Gastrocnemius medialis (tissue), 4 donors: ENCODE data around the gene TSPAN5. TPM values are rescaled to one million over a fixed set of nuclear protein-coding genes. Genes with fewer than 3 reads are reported as not detected.

Experiments
- ATAC-seq, 2 donors: fragments of 150-250 bp; one replicate each; pipeline ENCODE4 v1.9.1; 2016
- DNase-seq, 2 donors: peaks; one replicate each; pipeline ENCODE4 v3.0.0-alpha.2; 2019
- H3K27ac ChIP-seq, 4 donors: fragments of 200-600 bp; sonication (generic); 1 replicate in 1 of 4; 2 replicates in 3 of 4; pipeline ENCODE4 v1.5.1; 2016 to 2018; ENCODE audit warnings: mild to moderate bottlenecking in 2 of 4, moderate library complexity in 1 of 4
- H3K27me3 ChIP-seq, 3 donors: fragments of 200-600 bp; sonication (generic) in 2 of 3; 1 replicate in 1 of 3; 2 replicates in 2 of 3; pipeline versions ENCODE4 v1.5.1 to v1.6.0; 2016 to 2019; ENCODE audit warnings: mild to moderate bottlenecking in 1 of 3, moderate library complexity in 1 of 3
- H3K36me3 ChIP-seq, 2 donors: fragments of 200-600 bp; sonication (generic) in 1 of 2; one replicate each; pipeline ENCODE4 v1.5.1; 2017 to 2018
- H3K4me1 ChIP-seq, 2 donors: fragments of 200-600 bp; sonication (generic) in 1 of 2; one replicate each; pipeline ENCODE4 v1.5.1; 2016 to 2017; ENCODE audit warnings: mild to moderate bottlenecking in 2 of 2
- H3K4me3 ChIP-seq, 4 donors: fragments of 200-600 bp; sonication (generic) in 3 of 4; 1 replicate in 1 of 4; 2 replicates in 3 of 4; pipeline ENCODE4 v1.5.1; 2016 to 2019; ENCODE audit warnings: mild to moderate bottlenecking in 2 of 4
- H3K9me3 ChIP-seq, 3 donors: fragments of 200-600 bp; sonication (generic) in 2 of 3; 1 replicate in 1 of 3; 2 replicates in 2 of 3; pipeline ENCODE4 v1.5.1; 2016 to 2019
- CTCF ChIP-seq, 5 experiments: fragments of 450-650 bp in 3 of 5; fragments of 200-600 bp in 2 of 5; sonication (generic) in 2 of 5; IDR thresholded peaks in 4 of 5; conservative IDR thresholded peaks in 1 of 5; 1 replicate in 4 of 5; 2 replicates in 1 of 5; pipeline ENCODE4 v1.5.1; 2016 to 2019; ENCODE audit warnings: antibody characterized with exemption in 5 of 5, mild to moderate bottlenecking in 3 of 5, moderate library complexity in 3 of 5
- POLR2A ChIP-seq, 2 donors: fragments of 450-650 bp; IDR thresholded peaks; one replicate each; pipeline ENCODE4 v1.6.1; 2017; ENCODE audit warnings: antibody characterized with exemption in 2 of 2, mild to moderate bottlenecking in 2 of 2, moderate library complexity in 2 of 2
- in situ Hi-C, 4 donors: fragments of 200-750 bp; cut with MboI; loops; one replicate each; pipeline versions ENCODE4 v1.15.0 to v1.8.0; 2017; ENCODE audit warnings: low sequenced_read_pairs in 4 of 4
- intact Hi-C: fragments of 100-400 bp; cut with DNase I; formaldehyde crosslinking; loops from one replicate; pipeline ENCODE4 v1.15.1; 2023; ENCODE audit warnings: low total_unique reads
- total RNA-seq, 4 donors: library from RNA; depleted of rRNA; stranded (reverse); fragments of >200 nt; gene quantifications; one replicate each; pipeline versions ENCODE4 v1.1.0 to v1.2.3, GENCODE V29; 2016

TSPAN5 gene
- total RNA-seq, 4 donors from 2014 or later, result 0.55 to 18.7 (median 0.79) TPM

GRCh38 chr4:98474408-98474844, 184.0 kb downstream of the TSPAN5 start:
- no peaks in the 10 kb centered on the region for H3K27me3 ChIP-seq
- intact Hi-C loops (no loop called here), in situ Hi-C loops (loop anchor here in 3 of 4 donors (25.0 kb wide), 2 partner anchors 463 to 988 kb away; partner anchors contain the start of gene EIF4E (in 1 of the 3))
- H3K36me3 ChIP-seq, result no peaks in the 10 kb centered on the region
- TF ChIP-seq POLR2A (IDR thresholded peaks at IDR 0.05), result no peak
- no peak for TF ChIP-seq CTCF (IDR thresholded peaks at IDR 0.05 in 4 of 5, conservative IDR thresholded peaks at IDR 0.05 in 1 of 5)
- H3K4me3 ChIP-seq, result no peak overlapping the region
- H3K9me3 ChIP-seq, result no peaks in the 10 kb centered on the region
- H3K27ac ChIP-seq, result no peak overlapping the region
- no peaks in the 10 kb centered on the region for H3K4me1 ChIP-seq
- DNase-seq, result no peak
- no peak for ATAC-seq

- no peaks in the 10 kb centered on the region for H3K4me1 ChIP-seq
- DNase-seq (no peak), ATAC-seq (no peak)
- H3K4me3 ChIP-seq, result no peak overlapping the region
- H3K27me3 ChIP-seq, result no peaks in the 10 kb centered on the region
- H3K27ac ChIP-seq, result no peak overlapping the region
- no peaks in the 10 kb centered on the region for H3K36me3 ChIP-seq
- intact Hi-C loops (no loop called here), in situ Hi-C loops (loop anchor here in 3 of 4 donors (25.0 kb wide), 2 partner anchors 464 to 989 kb away; partner anchors contain the start of gene EIF4E (in 1 of the 3))
- TF ChIP-seq POLR2A (IDR thresholded peaks at IDR 0.05) (no peak), CTCF (IDR thresholded peaks at IDR 0.05 in 4 of 5, conservative IDR thresholded peaks at IDR 0.05 in 1 of 5) (no peak)
- no peaks in the 10 kb centered on the region for H3K9me3 ChIP-seq
These were observed 185.4 kb downstream of the TSPAN5 start for GRCh38 chr4:98473046-98473445.

GRCh38 chr4:98470831-98471230, 187.6 kb downstream of the TSPAN5 start:
- Histone ChIP-seq H3K36me3 (no peaks in the 10 kb centered on the region), H3K27me3 (no peaks in the 10 kb centered on the region), H3K4me3 (no peak overlapping the region), H3K27ac (no peak overlapping the region), H3K9me3 (no peaks in the 10 kb centered on the region), H3K4me1 (peaks cover 3 to 5% of the 10 kb centered on the region in 2 donors)
- no peak for TF ChIP-seq POLR2A (IDR thresholded peaks at IDR 0.05)
- no peak for TF ChIP-seq CTCF (IDR thresholded peaks at IDR 0.05 in 4 of 5, conservative IDR thresholded peaks at IDR 0.05 in 1 of 5)
- no peak for ATAC-seq
- in situ Hi-C loops, result loop anchor here in 3 of 4 donors (25.0 kb wide), 2 partner anchors 466 to 991 kb away; partner anchors contain the start of gene EIF4E (in 1 of the 3)
- intact Hi-C loops, result no loop called here
- no peak for DNase-seq

- peaks cover 3 to 5% of the 10 kb centered on the region in 2 donors for H3K4me1 ChIP-seq
- no peaks in the 10 kb centered on the region for H3K27me3 ChIP-seq
- intact Hi-C loops (no loop called here), in situ Hi-C loops (loop anchor here in 3 of 4 donors (25.0 kb wide), 2 partner anchors 467 to 992 kb away; partner anchors contain the start of gene EIF4E (in 1 of the 3))
- no peak for ATAC-seq
- TF ChIP-seq CTCF (IDR thresholded peaks at IDR 0.05 in 4 of 5, conservative IDR thresholded peaks at IDR 0.05 in 1 of 5) (no peak), POLR2A (IDR thresholded peaks at IDR 0.05) (no peak)
- no peak for DNase-seq
- no peaks in the 10 kb centered on the region for H3K9me3 ChIP-seq
- H3K27ac ChIP-seq, result no peak overlapping the region
- no peaks in the 10 kb centered on the region for H3K36me3 ChIP-seq
- no peak overlapping the region for H3K4me3 ChIP-seq
These were observed 188.0 kb downstream of the TSPAN5 start for GRCh38 chr4:98470366-98470765.
